GM21723 (cell line): Measurements from ENCODE around the gene UBAC1.
"Not testable (repeated sequence)": the region's sequence is repeated elsewhere in the genome, so short reads cannot be mapped to it uniquely, and the experiment has no call there.

Experiments
- ATAC-seq: cut with Tn5 transposase; IDR thresholded peaks from one replicate; pipeline ENCODE4 v1.9.1; 2021; ENCODE audit warnings: mild to moderate bottlenecking, moderate library complexity; ENCODE audit not compliant: unreplicated experiment

The UBAC1 gene

DNA sequence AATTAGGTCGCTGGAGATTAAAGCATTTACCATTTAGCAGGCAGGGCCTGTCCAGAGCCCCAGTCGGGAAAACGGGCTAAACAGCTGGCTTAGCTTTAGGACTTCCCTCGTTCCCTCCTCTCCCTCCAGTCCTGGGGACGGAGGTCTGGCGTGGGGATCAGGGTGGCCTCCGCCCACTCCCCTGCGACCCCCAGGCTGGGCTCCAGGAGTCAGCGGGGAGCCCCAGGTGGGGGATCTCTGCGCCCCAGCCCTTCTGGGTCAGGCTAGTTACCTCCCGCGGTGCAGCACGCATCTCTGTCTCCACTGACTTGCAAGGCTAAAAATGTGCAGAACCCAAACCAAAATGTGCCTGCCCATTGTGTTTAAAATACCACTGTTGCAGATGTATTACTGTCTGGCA lies 37.7 kb downstream of the UBAC1 start:
- ATAC-seq, result no peak

DNA sequence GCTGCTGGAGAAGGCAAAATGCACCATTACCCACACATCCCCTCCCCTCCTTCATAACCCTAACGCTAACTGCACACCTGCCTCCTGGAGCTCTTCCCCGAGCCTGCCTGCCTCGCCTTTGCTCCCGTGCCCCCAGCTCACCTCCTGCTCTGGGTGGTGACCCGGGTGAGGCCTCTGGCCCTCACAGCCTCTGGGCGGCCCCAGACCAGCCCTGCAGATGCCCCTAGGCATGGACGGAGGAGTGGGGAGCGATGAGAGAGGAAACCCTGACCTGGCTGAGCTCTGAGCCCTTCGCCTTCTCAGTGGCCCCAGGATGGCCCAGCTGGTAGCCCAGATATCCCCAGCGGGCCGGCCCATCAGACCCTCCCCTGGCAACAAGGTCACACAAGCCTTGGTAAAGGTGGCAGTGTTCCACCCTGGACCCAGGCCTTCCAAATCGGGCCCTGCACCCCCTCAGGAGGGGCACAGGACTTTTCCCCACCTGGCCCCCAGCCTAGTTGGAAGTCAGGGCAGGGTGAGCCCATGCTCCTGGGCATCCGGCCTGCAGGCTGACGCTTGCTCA lies 39.3 kb downstream of the UBAC1 start:
- no peak for ATAC-seq

DNA sequence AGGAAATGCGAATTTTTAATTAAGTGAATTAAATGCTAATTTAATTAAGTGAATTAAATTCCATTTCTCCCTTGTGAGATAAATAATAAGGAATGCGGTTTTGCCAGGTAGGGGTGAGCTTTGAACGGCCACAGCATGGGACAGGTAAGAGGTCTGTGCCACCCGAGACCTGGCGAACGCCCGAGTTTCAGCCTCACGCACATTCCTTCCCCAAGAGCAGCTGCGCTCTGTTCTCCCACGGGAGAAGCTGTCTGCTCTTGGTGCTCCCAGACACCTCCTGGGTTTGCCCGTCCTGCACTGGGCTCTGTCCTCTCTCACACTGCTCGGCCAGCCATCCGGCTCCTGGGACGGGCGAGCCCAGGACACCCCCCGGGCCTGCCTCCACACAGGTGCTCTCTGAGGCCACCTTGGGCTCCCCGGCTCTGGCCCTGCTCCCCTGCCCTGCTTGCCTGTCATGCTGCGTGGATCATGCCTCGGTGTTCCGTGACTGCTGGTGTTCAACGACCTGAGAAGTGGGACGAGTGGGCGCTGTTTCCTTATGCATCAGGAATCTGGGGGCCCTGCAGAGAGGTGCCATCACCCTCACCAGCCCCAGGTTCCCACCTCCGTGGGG lies 40.1 kb downstream of the UBAC1 start:
- ATAC-seq, result no peak

DNA sequence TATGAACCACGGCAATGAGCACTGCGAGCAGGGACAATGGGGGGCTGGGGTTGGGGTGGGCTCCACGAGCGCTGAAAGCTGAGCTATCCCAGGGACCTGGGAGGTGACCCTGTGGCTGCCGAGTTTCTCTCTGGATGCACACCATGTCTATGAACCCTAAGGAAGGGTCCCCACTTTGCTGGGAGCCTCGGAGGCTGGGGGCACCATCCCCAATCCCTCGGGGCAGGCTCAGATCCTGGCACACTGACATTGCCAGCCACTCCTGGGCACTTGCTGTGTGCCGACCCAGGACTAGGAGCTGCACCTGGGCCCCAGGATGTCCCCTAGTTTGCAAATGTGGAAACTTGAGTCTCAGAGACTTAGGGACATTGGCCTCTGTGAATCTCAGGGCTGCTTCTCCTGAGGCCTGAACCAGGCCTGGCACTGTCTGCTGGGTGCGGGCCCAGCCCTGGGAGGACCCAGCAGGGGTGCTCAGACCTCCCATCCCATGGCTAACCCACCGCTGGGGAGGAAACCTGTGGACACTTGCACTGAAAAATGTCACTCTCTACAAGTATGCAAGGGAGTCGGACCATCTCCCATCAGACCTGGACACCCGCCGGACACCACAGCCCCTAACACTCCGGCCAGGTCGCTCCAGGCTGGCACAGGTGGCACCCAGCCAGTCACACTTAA lies 40.8 kb downstream of the UBAC1 start:
- ATAC-seq, result no peak

DNA sequence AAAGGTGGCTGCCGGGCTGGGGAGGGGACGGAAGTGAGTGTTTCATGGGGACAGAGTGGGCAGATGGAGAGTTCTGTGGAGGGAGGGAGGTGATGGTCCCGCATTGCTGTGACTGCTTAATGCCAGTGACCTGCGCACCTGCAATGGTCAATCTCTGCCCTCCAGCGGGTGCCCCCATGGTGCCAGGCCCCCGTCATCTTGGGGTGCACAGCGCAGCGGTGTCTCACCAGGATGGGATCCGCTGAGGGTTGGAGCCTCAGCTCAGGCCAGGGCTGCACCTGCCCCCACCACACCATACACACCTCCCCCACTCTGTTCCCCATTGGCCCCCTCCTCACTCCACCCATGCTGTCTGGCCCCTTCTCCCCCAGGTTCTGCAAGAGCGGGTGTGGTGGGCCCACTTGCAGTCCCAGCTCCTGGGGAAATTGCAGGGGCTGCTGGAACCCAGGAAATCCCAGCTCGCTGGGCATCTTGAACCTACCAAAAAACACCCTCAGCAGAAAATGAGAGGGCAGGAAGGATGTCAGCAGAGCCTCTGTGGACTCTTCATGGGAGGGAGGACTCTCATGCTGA lies 41.8 kb downstream of the UBAC1 start:
- no peak for ATAC-seq

DNA sequence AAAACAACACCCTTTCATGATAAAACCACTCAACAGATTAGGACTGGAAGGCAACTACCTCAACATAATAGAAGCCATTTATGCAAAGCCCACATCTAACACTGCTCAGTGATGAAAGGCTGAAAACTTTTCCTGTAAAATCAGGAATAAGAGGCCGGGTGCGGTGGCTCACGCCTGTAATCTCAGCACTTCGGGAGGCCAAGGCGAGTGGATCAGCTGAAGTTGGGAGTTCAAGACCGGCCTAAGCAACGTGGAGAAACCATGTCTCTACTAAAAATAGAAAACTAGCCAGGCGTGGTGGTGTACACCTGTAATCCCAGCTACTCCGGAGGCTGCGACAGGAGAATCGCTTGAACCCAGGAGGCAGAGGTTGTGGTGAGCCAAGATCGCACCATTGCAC lies 44.9 kb downstream of the UBAC1 start:
- ATAC-seq, result not testable (repeated sequence)

DNA sequence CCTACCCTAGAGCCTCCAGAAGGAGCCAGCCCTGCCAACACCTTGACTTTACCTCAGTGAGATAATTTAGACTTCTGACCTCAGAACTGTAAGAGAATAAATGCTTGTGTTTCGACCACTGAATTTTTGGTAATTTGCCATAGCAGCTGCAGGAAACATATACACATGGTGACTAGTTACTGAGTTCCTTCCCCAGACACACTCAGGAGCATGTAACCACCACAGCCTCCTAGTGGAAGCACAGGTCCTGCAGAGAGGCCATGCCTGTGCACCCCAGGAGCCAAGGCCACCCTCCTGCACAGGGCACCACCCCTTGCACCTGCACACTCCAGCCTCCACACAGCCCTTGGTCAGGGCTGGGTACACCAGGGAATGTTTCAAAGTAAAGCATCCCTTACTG lies 46.3 kb downstream of the UBAC1 start:
- ATAC-seq, result no peak

DNA sequence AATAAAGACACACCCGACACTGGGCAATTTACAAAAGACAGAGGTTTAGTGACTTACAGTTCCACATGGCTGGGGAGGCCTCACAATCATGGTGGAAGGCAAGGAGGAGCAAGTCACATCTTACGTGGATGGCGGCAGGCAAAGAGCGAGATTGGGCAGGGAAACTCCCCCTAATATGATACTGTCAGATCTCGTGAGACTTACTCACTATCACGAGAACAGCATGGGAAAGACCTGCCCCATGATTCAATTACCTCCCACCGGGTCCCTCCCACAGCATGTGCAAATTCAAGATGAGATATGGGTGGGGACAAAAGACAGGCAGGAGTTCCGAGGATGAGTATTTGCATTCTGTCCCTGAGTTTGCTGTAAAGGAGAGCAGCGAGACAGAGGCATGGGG lies 49.9 kb downstream of the UBAC1 start:
- not testable (repeated sequence) for ATAC-seq

DNA sequence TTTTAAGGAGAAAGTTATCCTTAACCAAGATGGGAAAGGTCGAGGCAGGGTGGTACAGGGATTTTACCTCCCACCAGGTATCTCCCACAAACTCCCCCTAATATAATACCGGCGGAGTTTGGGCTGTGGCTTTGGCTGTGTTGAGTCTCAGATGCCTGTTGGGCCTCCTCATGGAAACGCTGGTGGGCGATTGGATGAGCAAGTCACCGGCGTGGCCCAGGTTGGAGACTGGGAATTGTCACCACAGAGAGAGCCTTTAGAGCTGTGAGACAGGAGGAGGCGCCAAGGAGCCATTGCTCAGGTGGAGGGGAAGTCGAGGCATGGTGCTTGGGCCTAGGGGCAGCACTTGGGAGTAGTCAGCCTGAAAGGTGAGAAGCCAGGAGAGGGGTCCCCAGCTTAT lies 50.4 kb downstream of the UBAC1 start:
- ATAC-seq, result no peak

DNA sequence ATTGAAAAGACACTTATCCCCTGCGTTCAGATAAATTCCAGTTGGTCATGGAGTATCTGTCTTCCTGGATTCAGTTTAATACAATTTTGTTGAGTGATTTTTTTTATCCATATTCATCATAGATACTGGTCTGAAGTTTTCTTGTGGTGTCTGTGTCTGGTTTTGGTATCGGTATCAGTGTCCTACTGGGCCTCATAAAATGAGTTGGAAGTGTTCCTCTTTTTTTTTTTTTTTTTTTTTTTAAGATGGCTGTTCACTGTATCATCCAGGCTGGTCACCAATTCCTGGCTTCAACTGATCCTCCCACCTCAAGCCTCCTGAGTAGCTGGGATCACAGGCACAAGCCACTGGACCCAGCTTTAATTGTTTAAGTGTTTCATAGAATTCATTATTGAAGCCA lies 51.0 kb downstream of the UBAC1 start:
- no peak for ATAC-seq

DNA sequence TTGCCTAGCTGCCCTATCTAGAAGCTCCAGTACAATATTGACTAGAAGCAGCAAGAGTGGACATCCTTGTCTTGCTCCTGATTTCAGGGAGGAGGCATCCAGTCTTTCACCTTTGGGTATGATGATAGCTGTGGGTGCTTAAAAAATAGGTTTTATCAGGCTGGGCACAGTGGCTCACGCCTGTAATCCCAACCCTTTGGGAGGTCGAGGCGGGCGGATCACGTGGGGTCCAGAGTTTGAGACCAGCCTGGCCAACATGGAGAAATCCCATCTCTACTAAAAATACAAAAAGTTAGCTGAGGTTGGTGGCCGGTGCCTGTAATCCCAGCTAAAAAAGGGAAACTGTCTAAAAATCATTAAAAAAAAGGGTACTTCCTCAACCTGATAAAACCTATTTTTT lies 51.8 kb downstream of the UBAC1 start:
- ATAC-seq, result no peak

DNA sequence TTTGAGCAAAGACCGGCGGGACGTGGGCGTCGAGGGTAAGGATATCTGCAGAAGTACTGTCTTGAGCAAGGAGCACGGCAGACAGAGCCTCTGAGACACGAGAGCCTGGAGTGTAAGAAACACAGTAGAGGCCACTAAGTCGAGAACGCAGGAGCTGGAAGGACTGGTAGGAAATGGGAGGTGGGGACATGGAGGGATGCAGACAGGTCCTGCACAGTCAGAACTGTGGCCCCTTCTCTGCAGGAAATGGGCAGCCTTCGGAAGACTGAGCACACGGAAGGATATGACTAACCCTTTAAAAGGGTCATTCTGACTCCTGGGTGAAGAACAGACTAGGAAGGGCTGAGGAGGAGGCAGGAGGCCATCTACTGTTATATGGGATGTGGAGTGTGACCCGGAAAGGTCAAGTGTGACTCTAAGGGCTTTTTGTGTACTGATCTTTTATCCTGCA lies 52.4 kb downstream of the UBAC1 start:
- no peak for ATAC-seq

DNA sequence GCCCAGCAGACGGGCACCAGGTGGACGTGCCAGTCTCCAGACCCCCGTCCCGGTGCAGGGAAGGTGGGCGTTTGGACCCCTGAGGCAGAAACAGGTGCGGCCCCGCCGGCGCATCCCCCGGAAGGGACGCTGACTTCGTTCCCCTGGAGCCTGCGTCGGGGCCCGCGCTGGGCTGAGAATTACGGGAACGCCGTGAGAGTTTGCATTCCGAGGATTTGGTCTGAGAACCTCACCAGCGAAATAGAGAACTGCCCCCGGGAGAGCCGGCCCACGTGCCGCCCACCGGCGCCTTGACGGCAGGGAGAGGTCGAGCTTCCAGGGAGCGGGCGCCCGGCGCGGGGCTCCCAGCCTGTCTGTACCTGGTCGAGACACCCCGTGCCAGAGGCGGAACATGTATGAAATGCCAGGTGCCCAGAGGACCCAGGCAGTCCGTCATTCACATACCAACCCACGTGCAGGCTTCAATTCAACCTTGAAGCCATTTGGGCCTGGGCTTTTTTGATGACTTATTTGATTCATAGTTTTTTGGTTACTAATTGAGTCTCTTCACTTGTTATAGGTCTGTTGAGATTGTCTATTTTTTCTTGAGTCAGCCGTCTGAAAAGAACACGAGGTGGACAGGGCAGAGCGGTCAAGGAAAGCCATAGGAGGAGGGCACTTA lies 53.0 kb downstream of the UBAC1 start:
- ATAC-seq, result peak; percentile 4

DNA sequence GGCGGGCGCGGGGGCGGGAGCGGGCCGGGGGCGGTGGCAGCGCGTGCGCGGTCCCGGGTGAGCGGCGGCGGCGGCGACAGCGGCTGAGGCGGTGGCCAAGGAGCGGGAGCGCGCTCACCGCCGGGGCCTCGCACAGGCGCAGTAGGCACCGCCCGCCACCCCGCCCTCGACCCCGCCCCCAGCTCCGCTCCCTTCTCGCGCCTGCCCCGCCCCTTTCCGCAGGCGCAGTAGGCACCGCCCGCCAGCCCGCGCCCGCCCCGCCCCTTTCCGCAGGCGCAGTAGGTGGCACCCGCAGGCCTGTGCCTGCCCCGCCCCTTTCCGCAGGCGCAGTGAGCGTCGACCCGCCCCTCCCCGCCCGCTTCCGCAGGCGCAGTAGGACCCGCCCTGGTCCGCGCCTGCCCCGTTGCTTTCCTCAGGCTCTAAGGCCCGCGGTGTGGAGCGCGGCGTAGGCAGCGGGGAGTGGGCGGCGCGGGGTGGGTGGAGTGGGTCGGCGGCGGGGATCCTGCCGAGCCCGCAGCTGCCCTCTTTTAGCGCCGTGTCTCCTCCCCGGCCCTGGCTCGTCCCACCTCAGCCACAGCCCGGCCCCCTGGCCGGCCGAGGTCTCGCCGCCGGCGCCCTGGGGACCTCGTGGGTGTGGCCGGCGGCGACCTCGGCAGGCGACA lies 53.6 kb downstream of the UBAC1 start, which contains the start of gene CAMSAP1:
CAMSAP1 (minus strand) TSS at position 116 of the 662 bp plus-strand sequence. CDS start 387 bp downstream, outside the sequence.
- peak; percentile 67 for ATAC-seq

DNA sequence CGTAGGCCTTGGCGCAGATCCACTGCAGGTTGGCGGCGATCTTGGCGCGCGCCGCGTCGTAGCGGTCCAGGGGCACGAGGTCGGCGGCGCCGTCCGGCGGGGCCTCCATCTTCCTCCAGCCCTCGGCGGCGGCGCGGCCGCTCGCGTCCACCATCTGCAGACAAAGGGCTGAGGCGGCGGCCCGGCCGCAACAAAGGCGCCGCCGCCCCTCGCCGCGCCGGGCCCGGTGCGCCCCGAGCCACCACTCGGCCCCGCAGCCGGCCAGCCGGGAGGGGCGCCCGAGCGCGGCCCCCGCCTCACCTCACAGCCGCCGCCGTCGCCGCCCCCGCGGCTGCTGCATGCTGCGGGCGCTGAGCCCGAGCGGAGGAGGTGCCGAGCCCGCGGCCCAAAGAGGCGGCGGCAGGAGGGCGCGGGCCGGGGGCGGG lies 54.2 kb downstream of the UBAC1 start:
- peak; percentile 16 for ATAC-seq

DNA sequence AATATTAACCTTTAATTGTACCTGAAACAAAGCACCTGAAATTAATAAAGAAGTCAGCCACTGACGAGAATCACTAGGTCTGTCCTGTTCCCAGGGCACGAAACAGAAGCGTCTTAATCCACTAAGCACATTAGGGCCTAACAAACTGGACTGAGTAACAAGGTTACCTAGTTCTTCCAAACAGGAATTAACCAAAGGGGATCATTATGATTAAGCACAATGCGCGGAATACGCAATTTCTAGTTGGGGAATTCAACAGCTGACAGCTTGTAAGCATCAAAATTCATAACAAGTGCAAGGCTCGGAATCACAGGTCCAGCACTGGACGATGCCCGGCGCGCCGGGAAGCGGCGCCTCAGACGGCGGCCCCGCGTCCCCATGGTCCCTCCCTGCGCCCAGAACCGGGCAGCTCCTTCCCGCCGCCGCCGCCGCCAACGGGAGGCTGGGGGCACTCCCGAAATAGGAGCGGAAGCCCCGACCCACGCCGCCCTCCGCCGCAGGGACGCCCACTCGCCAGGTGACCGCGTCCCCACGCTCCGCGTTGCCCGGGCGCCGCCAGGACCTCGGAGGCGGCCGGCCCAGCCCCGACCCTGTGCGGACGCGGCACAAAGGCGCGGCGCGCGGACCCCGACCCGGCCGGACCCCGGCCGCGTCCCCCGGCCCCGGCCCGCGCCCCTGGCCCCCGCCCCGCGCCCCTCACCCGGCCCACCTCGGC lies 54.7 kb downstream of the UBAC1 start:
- ATAC-seq, result peak; percentile 23

DNA sequence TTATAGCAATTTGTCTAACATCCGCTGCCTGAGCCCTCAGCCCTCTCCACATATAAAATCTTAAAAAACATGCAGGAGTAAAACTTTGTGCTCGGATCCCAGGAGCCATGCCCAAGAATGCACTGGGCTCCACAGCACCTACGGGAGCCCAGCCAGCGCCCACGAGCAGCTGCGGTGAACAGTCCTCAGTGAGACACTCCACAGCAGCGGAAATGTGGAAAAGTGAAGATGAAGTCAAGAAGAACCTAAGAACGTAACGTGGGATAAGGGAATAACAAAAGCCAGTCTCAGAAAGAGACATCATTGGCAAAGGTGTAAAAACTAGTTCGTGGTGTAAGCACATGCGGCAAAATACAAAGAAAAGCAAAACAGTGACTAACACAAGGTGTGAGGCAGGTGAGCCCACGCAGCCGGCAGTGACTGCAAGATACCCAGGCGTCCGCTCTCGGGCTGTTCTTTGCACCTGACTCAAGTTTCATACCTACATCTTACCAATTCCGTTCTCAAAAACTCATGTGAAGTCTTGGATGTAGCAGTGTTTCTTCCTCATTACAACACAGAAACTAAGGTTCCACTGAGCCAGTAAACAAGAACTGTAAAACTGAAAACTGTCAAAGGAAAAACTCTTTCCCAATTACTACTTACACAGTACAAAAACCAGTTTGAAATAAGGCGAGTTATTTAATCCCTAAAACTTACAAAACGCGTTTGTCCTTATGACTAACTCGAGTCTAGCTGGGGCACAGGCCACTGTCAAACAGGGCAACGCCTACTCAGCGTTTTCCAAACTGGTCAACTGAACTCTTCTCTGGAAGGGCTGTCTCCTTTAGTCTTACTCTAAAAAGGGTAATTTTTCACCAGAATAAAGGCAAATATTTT lies 55.6 kb downstream of the UBAC1 start:
- ATAC-seq, result no peak

DNA sequence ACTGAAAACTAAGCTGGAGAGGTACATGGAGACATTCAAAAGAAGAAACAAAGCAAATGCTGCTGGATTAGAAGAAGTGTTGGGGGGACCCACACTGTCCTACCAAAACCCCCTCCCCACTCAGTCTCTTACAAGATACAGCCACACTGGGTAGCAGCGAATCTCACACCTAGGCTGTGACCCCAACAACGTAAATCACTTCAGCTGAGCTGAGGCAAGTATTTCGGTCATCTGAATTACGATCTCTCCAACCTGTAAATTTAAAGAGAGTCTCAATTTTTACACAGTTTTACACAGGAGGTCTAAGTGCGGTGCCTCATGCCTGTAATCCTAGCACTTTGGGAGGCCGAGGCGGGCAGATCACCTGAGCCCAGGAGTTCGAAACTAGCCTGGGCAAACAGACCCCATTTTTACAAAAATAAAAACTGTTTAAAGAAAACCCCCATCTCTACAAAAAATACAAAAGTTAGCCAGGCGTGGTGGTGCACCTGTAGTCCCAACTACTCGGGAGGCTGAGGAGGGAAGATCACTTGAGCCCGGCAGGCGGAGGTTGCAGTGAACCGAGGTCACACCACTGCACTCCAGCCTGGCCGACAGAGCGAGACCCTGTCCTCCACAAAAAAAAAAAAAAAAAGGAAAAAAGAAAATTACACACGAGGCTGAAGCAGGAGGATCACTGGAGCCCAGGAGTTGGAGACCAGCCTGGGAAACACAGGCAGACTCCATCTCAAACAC lies 57.2 kb downstream of the UBAC1 start:
- no peak for ATAC-seq

DNA sequence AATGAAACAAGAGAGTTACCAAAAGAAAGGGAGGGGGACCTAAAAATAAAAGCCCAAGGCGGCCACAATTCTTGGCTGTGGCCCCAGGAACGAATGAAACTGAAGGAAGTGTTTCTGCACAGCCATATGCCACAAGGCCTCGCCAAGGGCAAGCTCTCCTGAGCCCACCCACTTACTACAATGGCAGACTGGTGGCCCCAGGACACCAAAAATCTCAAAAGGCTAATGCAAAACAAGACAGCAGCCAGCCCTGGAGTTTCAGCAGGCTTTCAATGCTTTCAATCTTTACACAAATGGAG lies 57.9 kb downstream of the UBAC1 start:
- ATAC-seq, result no peak
